Uterus (tissue), 4 donors: ENCODE measurements around the gene IRF4. TPM values are rescaled to one million over a fixed set of nuclear protein-coding genes. Genes with fewer than 3 reads are reported as not detected.
A peak's percentile ranks its signal among the peaks of the same experiment; 100 is the strongest.

ENCODE experiments used
- DNase-seq, 2 donors: peaks; one replicate each; pipeline ENCODE4 v3.0.0-alpha.2; 2019 to 2020
- H3K27ac ChIP-seq, 2 donors: fragments of 200-600 bp; sonication (generic); 1 replicate in 1 of 2; 2 replicates in 1 of 2; pipeline ENCODE4 v1.5.1; 2016 to 2018
- H3K27me3 ChIP-seq, 2 donors: fragments of 200-600 bp; sonication (generic); one replicate each; pipeline ENCODE4 v1.5.1; 2018 to 2019; ENCODE audit warnings: control low read depth in 1 of 2
- H3K36me3 ChIP-seq, 2 donors: fragments of 200-600 bp; sonication (generic); one replicate each; pipeline ENCODE4 v1.5.1; 2019; ENCODE audit warnings: control low read depth in 1 of 2
- H3K4me1 ChIP-seq, 2 donors: fragments of 200-600 bp; sonication (generic); one replicate each; pipeline ENCODE4 v1.5.1; 2018 to 2019; ENCODE audit warnings: control low read depth in 1 of 2
- H3K4me3 ChIP-seq, 2 donors: fragments of 200-600 bp; sonication (generic); 1 replicate in 1 of 2; 2 replicates in 1 of 2; pipeline ENCODE4 v1.5.1; 2018 to 2019; ENCODE audit warnings: mild to moderate bottlenecking in 1 of 2
- H3K9me3 ChIP-seq, 2 donors: fragments of 200-600 bp; sonication (generic); one replicate each; pipeline ENCODE4 v1.5.1; 2019; ENCODE audit warnings: control low read depth in 1 of 2
- POLR2A ChIP-seq, 2 donors: fragments of 450-650 bp; IDR thresholded peaks; one replicate each; pipeline ENCODE4 v1.6.1; 2016; ENCODE audit warnings: antibody characterized with exemption in 2 of 2, mild to moderate bottlenecking in 1 of 2, moderate library complexity in 1 of 2
- intact Hi-C: fragments of 100-400 bp; cut with DNase I; formaldehyde crosslinking; loops from one replicate; pipeline ENCODE4 v1.15.1; 2023; ENCODE audit warnings: low total_unique reads
- total RNA-seq, 4 donors: library from RNA; depleted of rRNA in 3 of 4; stranded (reverse); fragments of >200 nt in 3 of 4; gene quantifications; one replicate each; pipeline versions ENCODE4 v1.1.0 to v1.2.4, GENCODE V29; 2014 to 2023
- TF ChIP-seq, protein P1 (sequence below), 4 experiments: fragments of 200-600 bp in 2 of 4; fragments of 450-650 bp in 2 of 4; sonication (generic) in 2 of 4; IDR thresholded peaks; one replicate each; pipeline ENCODE4 v1.5.1; 2016 to 2019; ENCODE audit warnings: antibody characterized with exemption in 4 of 4, mild to moderate bottlenecking in 2 of 4, moderate library complexity in 1 of 4
- donor health status: DM: yes; HTN: yes; CAD: no.

IRF4 gene
- total RNA-seq, 4 donors from 2014 or later: 0.55 to 2.0 TPM; not detected in 2

DNA sequence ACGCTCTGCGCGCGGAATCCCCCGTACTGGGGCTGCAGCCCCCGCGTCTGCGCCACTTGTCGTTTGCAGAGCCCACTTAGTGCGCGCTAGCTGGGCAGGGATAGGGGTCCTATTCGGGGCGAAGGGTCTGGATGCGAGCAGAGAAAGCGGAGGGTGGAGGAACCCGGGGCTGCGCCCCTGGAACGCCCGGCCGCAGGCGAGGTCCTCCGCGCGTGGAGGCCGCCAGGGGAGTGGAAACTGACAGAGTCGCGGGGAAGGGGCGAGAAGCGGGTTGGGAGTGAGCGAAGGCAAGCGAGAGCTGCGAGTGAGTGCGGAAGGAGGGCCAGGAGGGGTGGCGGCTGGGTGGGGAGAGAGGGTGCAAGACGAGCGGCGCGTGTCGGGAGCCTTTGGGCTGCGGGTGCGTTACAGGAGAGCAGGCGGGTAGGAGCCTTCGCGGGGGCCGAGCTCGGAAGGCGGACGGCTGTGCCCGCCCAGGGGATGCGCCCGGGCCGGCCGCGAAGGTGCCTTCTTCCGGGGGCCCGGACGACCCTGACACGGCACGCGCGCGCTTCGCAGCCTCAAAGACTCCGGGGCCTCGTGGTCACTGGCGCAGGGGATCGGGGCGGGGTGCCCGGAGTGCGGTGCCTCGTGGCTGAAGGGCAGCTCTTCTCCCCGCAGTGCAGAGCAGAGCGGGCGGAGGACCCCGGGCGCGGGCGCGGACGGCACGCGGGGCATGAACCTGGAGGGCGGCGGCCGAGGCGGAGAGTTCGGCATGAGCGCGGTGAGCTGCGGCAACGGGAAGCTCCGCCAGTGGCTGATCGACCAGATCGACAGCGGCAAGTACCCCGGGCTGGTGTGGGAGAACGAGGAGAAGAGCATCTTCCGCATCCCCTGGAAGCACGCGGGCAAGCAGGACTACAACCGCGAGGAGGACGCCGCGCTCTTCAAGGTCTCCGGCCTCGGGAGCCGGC is 1.2 kb downstream of the IRF4 start:
- peaks cover 8 to 39% of the 10 kb centered on the region in 2 donors for H3K27me3 ChIP-seq
- H3K36me3 ChIP-seq: no peaks in the 10 kb centered on the region
- peak overlapping the region in 1 of 2 donors; percentile 11 for H3K4me3 ChIP-seq
- TF ChIP-seq, protein P1, sequence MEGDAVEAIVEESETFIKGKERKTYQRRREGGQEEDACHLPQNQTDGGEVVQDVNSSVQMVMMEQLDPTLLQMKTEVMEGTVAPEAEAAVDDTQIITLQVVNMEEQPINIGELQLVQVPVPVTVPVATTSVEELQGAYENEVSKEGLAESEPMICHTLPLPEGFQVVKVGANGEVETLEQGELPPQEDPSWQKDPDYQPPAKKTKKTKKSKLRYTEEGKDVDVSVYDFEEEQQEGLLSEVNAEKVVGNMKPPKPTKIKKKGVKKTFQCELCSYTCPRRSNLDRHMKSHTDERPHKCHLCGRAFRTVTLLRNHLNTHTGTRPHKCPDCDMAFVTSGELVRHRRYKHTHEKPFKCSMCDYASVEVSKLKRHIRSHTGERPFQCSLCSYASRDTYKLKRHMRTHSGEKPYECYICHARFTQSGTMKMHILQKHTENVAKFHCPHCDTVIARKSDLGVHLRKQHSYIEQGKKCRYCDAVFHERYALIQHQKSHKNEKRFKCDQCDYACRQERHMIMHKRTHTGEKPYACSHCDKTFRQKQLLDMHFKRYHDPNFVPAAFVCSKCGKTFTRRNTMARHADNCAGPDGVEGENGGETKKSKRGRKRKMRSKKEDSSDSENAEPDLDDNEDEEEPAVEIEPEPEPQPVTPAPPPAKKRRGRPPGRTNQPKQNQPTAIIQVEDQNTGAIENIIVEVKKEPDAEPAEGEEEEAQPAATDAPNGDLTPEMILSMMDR (IDR thresholded peaks at IDR 0.05): no peak
- no peak for TF ChIP-seq POLR2A (IDR thresholded peaks at IDR 0.05)
- intact Hi-C loops: no loop called here
- no peak for DNase-seq
- H3K27ac ChIP-seq: no peak overlapping the region
- H3K9me3 ChIP-seq: no peaks in the 10 kb centered on the region
- peaks cover 0 to 26% of the 10 kb centered on the region in 2 donors for H3K4me1 ChIP-seq

DNA sequence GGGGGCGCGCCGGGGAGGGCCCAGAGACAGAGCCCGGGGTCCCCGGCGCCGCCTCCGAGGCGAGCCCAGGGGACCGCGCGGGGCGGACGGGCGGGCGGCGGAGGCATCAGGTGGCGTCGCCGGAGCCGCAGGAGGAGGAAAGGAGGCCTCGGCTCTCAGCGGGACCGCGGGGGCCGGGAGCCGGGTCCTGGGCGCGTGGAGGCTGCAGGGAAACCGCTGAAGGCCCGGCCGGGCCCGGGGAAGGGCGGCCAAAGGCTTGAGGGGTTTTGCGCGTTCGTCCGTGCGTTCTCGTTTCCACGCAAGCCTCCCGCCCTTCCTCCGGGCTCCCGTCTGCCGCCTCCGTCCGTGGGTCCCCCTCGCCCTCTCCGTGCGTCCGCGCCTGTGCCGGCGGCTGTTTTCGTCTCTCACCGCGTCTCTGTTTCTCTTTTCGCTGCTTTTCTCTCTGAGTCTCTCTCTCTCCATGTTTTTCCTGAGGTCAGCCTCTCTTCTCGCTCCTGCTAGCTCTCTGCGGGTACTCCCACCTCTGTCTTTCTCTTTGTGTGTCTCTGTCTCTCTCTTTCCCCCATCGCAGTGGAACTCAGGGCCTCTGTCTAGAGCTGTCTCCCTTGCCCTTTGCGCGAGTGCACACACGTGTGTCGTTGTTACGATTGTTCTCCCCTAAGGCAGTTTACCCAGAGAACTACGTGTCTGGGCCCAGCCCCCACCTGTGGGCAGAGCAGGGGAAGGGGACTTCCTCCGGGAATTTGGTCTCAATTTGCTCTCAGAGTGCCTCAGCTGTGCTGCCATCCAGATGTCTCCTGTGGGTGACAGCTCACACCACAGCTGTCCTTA is 2.1 kb downstream of the IRF4 start:
- intact Hi-C loops: no loop called here
- H3K27ac ChIP-seq: no peak overlapping the region
- no peak for TF ChIP-seq POLR2A (IDR thresholded peaks at IDR 0.05)
- TF ChIP-seq, protein P1 (IDR thresholded peaks at IDR 0.05): no peak
- H3K9me3 ChIP-seq: no peaks in the 10 kb centered on the region
- no peak for DNase-seq
- H3K36me3 ChIP-seq: no peaks in the 10 kb centered on the region
- no peak overlapping the region for H3K4me3 ChIP-seq
- peaks cover 0 to 26% of the 10 kb centered on the region in 2 donors for H3K4me1 ChIP-seq
- peaks cover 8 to 39% of the 10 kb centered on the region in 2 donors for H3K27me3 ChIP-seq

DNA sequence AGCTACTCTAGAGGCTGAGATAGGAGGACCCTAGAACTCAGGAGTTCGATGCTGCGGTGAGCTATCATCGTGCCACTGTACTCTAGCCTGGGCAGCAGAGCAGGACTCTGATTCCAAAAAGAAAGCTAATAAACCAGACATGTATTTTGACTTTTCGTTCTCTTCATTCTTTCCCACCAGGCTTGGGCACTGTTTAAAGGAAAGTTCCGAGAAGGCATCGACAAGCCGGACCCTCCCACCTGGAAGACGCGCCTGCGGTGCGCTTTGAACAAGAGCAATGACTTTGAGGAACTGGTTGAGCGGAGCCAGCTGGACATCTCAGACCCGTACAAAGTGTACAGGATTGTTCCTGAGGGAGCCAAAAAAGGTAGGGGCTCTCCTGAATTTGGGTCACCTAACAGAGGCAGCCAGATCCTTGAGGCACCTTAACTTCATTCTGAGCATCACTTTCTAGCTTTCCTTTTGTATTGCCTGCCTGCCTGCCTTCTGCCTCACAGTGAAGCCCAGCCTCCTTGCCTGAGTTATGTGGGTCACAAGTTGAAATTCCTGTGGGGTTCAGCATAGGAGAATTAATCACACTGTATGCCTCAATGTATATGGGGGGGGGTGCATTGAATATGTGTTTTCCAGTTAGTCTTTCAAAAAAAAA is 3.2 kb downstream of the IRF4 start:
- intact Hi-C loops: no loop called here
- Histone ChIP-seq H3K9me3 (no peaks in the 10 kb centered on the region), H3K4me1 (peaks cover 0 to 26% of the 10 kb centered on the region in 2 donors), H3K27ac (no peak overlapping the region), H3K4me3 (no peak overlapping the region), H3K36me3 (no peaks in the 10 kb centered on the region), H3K27me3 (peaks cover 8 to 29% of the 10 kb centered on the region in 2 donors)
- DNase-seq: no peak
- no peak for TF ChIP-seq POLR2A (IDR thresholded peaks at IDR 0.05)

DNA sequence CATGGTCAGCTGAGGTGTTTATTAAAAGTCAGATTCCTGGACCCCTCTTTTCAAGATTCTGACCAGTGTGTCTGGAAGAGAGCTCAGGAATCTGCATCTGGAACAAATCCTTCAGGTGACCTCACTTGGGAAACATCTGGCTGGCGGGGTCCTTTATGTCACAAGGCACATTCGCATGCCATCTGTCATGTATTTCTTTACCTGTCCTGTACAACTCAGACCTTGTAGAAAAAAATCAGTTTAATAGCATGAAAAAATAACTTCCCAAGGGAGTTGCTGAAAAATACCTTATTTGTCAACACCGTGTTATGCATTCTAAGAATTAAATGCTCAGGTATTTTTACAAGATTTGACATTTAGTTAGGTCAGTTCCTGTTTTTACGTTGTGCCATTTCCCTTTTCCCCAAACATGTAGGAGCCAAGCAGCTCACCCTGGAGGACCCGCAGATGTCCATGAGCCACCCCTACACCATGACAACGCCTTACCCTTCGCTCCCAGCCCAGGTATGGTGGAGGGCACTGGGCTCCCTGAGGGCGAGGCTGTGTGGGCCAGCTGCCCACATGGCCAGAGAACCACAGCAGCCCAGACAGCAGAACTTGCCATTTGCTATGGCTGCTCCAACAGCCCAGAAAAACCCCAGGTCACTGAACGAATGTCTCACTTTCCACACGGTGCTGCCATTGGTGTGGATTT is 4.0 kb downstream of the IRF4 start:
- H3K27me3 ChIP-seq: peaks cover 8 to 21% of the 10 kb centered on the region in 2 donors
- no peaks in the 10 kb centered on the region for H3K36me3 ChIP-seq
- TF ChIP-seq, protein P1 (IDR thresholded peaks at IDR 0.05): no peak
- no peak for TF ChIP-seq POLR2A (IDR thresholded peaks at IDR 0.05)
- H3K4me1 ChIP-seq: peaks cover 0 to 26% of the 10 kb centered on the region in 2 donors
- H3K9me3 ChIP-seq: no peaks in the 10 kb centered on the region
- H3K27ac ChIP-seq: no peak overlapping the region
- no peak overlapping the region for H3K4me3 ChIP-seq
- no peak for DNase-seq
- intact Hi-C loops: no loop called here

DNA sequence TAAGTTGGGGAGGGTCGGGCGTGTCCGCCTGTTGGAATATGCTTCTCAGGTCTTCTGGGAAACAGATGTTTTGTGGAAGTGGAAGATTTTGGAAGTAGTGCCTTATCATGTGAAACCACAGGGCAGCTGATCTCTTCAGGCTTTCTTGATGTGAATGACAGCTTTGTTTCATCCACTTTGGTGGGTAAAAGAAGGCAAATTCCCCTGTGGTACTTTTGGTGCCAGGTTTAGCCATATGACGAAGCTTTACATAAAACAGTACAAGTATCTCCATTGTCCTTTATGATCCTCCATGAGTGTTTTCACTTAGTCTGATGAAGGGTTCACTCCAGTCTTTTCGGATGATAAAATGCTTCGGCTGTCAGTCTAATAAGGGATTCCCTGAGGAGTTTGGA is 4.6 kb downstream of the IRF4 start:
- TF ChIP-seq, protein P1 (IDR thresholded peaks at IDR 0.05): no peak
- H3K36me3 ChIP-seq: no peaks in the 10 kb centered on the region
- no peak overlapping the region for H3K27ac ChIP-seq
- H3K9me3 ChIP-seq: no peaks in the 10 kb centered on the region
- H3K4me3 ChIP-seq: no peak overlapping the region
- no peak for DNase-seq
- intact Hi-C loops: no loop called here
- peaks cover 0 to 24% of the 10 kb centered on the region in 2 donors for H3K4me1 ChIP-seq
- H3K27me3 ChIP-seq: peaks cover 8 to 17% of the 10 kb centered on the region in 2 donors
